Measurements from ENCODE around the gene KRT78.

DNA sequence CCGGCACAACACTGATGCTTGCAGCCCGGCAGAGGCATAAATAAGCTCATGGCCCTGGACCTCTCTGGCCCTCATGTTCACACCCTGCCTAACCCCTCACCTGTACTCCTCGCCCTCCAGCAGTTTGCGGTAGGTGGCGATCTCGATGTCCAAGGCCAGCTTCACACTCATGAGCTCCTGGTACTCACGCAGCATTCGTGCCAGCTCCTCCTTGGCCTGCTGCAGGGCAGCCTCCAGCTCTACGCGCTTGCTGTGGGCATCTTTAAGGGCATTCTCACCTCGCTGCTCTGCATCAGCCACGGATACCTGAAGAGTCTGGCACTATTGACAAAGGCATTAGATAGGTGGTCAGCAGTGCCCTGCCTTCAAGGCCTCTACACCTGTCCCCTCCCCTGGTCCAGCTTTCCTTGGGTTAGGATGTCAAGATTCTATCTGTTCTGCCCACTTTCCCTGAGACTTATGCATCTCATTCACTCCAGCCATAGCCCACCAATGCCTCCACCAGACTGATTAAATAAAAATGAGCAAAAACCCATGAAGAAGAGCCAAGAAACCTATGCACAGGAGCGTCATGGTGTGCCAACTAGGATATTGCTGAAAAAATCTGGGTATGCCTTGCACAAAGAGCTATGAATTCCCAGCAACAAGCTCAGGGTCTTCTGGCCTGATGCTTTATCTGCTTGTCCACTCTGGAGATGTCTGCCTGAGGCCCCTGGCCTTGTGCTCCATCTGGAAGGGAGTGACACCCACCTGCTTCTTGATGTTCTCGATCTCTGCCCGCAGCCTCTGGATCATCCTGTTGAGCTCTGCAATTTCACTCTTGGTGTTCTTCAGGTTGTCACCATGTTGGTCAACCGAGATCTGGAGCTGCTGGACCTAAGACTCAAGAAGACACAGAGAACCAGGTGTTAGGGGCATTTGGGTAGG lies 41.0 kb downstream of the KRT78 start:
- TF ChIP-seq POLR2A (IDR thresholded peaks at IDR 0.05; ENCODE audit: low read length) (no peak), MAFK (IDR thresholded peaks at IDR 0.05; ENCODE audit: partially characterized antibody) (no peak), EP300 (IDR thresholded peaks at IDR 0.05) (no peak), ZFP36 (IDR thresholded peaks at IDR 0.05; ENCODE audit: borderline replicate concordance, partially characterized antibody) (no peak), SMC3 (IDR thresholded peaks at IDR 0.05) (no peak), RNF2 (IDR thresholded peaks at IDR 0.05; ENCODE audit: borderline replicate concordance, low read depth) (no peak), PHF8 (IDR thresholded peaks at IDR 0.05; ENCODE audit: borderline replicate concordance, low read depth) (no peak)
- TF ChIP-seq, protein P1, sequence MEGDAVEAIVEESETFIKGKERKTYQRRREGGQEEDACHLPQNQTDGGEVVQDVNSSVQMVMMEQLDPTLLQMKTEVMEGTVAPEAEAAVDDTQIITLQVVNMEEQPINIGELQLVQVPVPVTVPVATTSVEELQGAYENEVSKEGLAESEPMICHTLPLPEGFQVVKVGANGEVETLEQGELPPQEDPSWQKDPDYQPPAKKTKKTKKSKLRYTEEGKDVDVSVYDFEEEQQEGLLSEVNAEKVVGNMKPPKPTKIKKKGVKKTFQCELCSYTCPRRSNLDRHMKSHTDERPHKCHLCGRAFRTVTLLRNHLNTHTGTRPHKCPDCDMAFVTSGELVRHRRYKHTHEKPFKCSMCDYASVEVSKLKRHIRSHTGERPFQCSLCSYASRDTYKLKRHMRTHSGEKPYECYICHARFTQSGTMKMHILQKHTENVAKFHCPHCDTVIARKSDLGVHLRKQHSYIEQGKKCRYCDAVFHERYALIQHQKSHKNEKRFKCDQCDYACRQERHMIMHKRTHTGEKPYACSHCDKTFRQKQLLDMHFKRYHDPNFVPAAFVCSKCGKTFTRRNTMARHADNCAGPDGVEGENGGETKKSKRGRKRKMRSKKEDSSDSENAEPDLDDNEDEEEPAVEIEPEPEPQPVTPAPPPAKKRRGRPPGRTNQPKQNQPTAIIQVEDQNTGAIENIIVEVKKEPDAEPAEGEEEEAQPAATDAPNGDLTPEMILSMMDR (IDR thresholded peaks at IDR 0.05), result no peak
- TF ChIP-seq, protein P2, sequence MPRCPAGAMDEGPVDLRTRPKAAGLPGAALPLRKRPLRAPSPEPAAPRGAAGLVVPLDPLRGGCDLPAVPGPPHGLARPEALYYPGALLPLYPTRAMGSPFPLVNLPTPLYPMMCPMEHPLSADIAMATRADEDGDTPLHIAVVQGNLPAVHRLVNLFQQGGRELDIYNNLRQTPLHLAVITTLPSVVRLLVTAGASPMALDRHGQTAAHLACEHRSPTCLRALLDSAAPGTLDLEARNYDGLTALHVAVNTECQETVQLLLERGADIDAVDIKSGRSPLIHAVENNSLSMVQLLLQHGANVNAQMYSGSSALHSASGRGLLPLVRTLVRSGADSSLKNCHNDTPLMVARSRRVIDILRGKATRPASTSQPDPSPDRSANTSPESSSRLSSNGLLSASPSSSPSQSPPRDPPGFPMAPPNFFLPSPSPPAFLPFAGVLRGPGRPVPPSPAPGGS (IDR thresholded peaks at IDR 0.05), result no peak
- TF ChIP-seq, protein P3, sequence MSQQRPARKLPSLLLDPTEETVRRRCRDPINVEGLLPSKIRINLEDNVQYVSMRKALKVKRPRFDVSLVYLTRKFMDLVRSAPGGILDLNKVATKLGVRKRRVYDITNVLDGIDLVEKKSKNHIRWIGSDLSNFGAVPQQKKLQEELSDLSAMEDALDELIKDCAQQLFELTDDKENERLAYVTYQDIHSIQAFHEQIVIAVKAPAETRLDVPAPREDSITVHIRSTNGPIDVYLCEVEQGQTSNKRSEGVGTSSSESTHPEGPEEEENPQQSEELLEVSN (IDR thresholded peaks at IDR 0.05; ENCODE audit: borderline replicate concordance, low read depth), result no peak
- TF ChIP-seq, protein P4, sequence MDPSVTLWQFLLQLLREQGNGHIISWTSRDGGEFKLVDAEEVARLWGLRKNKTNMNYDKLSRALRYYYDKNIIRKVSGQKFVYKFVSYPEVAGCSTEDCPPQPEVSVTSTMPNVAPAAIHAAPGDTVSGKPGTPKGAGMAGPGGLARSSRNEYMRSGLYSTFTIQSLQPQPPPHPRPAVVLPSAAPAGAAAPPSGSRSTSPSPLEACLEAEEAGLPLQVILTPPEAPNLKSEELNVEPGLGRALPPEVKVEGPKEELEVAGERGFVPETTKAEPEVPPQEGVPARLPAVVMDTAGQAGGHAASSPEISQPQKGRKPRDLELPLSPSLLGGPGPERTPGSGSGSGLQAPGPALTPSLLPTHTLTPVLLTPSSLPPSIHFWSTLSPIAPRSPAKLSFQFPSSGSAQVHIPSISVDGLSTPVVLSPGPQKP (IDR thresholded peaks at IDR 0.05; ENCODE audit: low read depth, low read length), result no peak

Data from A549 (cell line).